ENCODE results near the gene CHKA. TPM values are rescaled to one million over a fixed set of nuclear protein-coding genes. Genes with fewer than 3 reads are reported as not detected.
A peak's percentile ranks its signal among the peaks of the same experiment; 100 is the strongest.

Gene CHKA
- total RNA-seq, 1 donor from 2014 or later, result 8.7 TPM

GRCh38 chr11:68030318-68031143 is 90.7 kb downstream of the CHKA start, which contains the start of gene NDUFS8:
NDUFS8 (plus strand) TSS chr11:68030681; CDS start chr11:68032152, 1,471 bp downstream.
- no peaks in the 10 kb centered on the region for H3K27me3 ChIP-seq (ENCODE audit: low read depth)
- TF ChIP-seq, protein P1, sequence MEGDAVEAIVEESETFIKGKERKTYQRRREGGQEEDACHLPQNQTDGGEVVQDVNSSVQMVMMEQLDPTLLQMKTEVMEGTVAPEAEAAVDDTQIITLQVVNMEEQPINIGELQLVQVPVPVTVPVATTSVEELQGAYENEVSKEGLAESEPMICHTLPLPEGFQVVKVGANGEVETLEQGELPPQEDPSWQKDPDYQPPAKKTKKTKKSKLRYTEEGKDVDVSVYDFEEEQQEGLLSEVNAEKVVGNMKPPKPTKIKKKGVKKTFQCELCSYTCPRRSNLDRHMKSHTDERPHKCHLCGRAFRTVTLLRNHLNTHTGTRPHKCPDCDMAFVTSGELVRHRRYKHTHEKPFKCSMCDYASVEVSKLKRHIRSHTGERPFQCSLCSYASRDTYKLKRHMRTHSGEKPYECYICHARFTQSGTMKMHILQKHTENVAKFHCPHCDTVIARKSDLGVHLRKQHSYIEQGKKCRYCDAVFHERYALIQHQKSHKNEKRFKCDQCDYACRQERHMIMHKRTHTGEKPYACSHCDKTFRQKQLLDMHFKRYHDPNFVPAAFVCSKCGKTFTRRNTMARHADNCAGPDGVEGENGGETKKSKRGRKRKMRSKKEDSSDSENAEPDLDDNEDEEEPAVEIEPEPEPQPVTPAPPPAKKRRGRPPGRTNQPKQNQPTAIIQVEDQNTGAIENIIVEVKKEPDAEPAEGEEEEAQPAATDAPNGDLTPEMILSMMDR (IDR thresholded peaks at IDR 0.05; ENCODE audit: borderline replicate concordance), result no peak
- peak; percentile 98 for DNase-seq
- intact Hi-C loops (cut with micrococcal nuclease), result no loop called here
- peak within 1 kb of the TSS; percentile 94 for H3K27ac ChIP-seq (replicated peaks)
- peak within 1 kb of the TSS; percentile 89 for H3K4me3 ChIP-seq
- H3K9me3 ChIP-seq (replicated peaks), result no peaks in the 10 kb centered on the region
- H3K36me3 ChIP-seq, result peaks cover 30% of the 10 kb centered on the region
- H3K4me1 ChIP-seq, result peaks cover 56% of the 10 kb centered on the region

- no peak for DNase-seq
- TF ChIP-seq, protein P1 (IDR thresholded peaks at IDR 0.05; ENCODE audit: borderline replicate concordance), result no peak
- no peak overlapping the region for H3K27ac ChIP-seq (replicated peaks)
- H3K9me3 ChIP-seq (replicated peaks), result peaks cover 11% of the 10 kb centered on the region
- H3K4me1 ChIP-seq, result peaks cover 45% of the 10 kb centered on the region
- H3K4me3 ChIP-seq, result no peak overlapping the region
- H3K27me3 ChIP-seq (ENCODE audit: low read depth), result no peaks in the 10 kb centered on the region
- H3K36me3 ChIP-seq, result peaks cover 23% of the 10 kb centered on the region
- intact Hi-C loops (cut with micrococcal nuclease), result no loop called here
These were observed 92.2 kb downstream of the CHKA start for GRCh38 chr11:68028802-68029545.

DNA sequence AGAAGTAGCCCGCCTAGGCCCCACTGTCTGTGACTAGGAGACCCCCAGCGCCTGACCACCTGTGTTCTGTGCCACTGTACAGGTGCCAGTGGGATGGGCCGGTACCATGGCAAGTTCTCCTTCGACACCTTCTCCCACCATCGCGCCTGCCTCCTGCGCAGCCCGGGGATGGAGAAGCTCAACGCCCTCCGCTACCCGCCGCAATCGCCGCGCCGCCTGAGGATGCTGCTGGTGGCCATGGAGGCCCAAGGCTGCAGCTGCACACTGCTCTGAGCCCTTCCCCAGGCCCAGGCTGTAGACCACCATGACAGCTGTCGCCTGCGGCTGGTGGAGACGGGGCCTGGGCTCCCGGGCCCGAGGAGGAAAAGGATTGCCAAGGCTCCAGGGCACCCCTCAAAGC is 93.5 kb downstream of the CHKA start:
- intact Hi-C loops (cut with micrococcal nuclease), result no loop called here
- Histone ChIP-seq H3K36me3 (peaks cover 10% of the 10 kb centered on the region), H3K27me3 (ENCODE audit: low read depth) (no peaks in the 10 kb centered on the region), H3K27ac (replicated peaks) (no peak overlapping the region), H3K4me3 (no peak overlapping the region), H3K4me1 (peaks cover 32% of the 10 kb centered on the region), H3K9me3 (replicated peaks) (peaks cover 11% of the 10 kb centered on the region)
- no peak for DNase-seq
- TF ChIP-seq, protein P1 (IDR thresholded peaks at IDR 0.05; ENCODE audit: borderline replicate concordance), result no peak

DNA sequence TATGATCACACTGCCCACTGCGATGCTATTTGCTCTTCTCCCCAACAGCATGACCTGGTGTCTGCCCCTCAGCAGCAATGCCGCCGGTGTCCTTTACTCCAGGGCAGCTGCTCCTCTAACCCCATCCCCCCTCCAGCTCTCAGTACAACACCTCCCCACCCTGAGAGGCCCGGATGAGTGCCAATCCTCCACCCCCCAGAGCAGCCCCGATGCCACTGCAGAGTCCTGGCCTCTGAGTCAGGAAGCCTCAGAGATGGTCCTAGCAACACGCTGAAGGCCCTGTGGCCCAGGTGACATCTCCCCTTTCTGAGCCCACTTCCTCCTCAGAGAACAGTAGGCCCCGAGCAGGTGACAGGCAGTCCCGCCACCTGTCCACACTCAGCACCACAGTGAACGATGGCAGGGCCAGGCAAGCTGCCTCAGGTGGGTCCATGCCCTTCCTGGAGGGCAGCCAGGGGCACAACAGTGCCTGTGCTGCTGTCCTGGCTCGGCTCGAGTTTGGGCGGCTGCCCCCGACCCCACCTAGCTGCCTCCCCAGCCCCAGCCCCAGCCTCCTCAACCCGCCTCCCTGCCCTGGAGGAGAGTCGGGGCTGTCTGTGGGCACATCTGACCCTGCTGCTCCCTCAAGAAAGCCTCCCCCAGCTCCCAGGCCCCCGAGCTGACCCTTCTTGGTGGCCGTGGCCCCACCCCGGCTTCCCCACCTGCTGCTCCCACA is 94.6 kb downstream of the CHKA start:
- H3K27me3 ChIP-seq (ENCODE audit: low read depth), result no peaks in the 10 kb centered on the region
- DNase-seq, result no peak
- H3K9me3 ChIP-seq (replicated peaks), result peaks cover 11% of the 10 kb centered on the region
- H3K36me3 ChIP-seq, result peaks cover 5% of the 10 kb centered on the region
- peaks cover 21% of the 10 kb centered on the region for H3K4me1 ChIP-seq
- no peak overlapping the region for H3K27ac ChIP-seq (replicated peaks)
- TF ChIP-seq, protein P1 (IDR thresholded peaks at IDR 0.05; ENCODE audit: borderline replicate concordance), result no peak
- no peak overlapping the region for H3K4me3 ChIP-seq
- intact Hi-C loops (cut with micrococcal nuclease), result no loop called here

- intact Hi-C loops (cut with micrococcal nuclease), result no loop called here
- DNase-seq, result no peak
- peaks cover 5% of the 10 kb centered on the region for H3K36me3 ChIP-seq
These were observed 96.1 kb downstream of the CHKA start for GRCh38 chr11:68025047-68025446.

More at GRCh38 chr11:68025047-68025446, 96.1 kb downstream of the CHKA start:
- Histone ChIP-seq H3K27ac (replicated peaks) (no peak overlapping the region), H3K9me3 (replicated peaks) (peaks cover 11% of the 10 kb centered on the region), H3K4me1 (peaks cover 8% of the 10 kb centered on the region), H3K27me3 (ENCODE audit: low read depth) (no peaks in the 10 kb centered on the region), H3K4me3 (no peak overlapping the region)
- TF ChIP-seq, protein P1 (IDR thresholded peaks at IDR 0.05; ENCODE audit: borderline replicate concordance), result no peak

Measured in left ventricle myocardium inferior (tissue), 1 donor.